Trophoblast cell (in vitro differentiated cells and primary cell): ENCODE data around the gene TBC1D9.

Experiments
- DNase-seq, 2 donors: peaks; one replicate each; pipeline ENCODE4 v3.0.0-alpha.2; 2016
- H2AFZ ChIP-seq: 2 replicates; pipeline ENCODE4 v1.6.1; 2013; ENCODE audit warnings: low read length, moderate library complexity, mild to moderate bottlenecking; ENCODE audit not compliant: insufficient read depth, poor library complexity
- H2AK5ac ChIP-seq: 2 replicates; pipeline ENCODE4 v1.6.1; 2013; ENCODE audit warnings: mild to moderate bottlenecking, low read length
- H2BK120ac ChIP-seq: 2 replicates; pipeline ENCODE4 v1.6.1; 2013; ENCODE audit warnings: low read length, mild to moderate bottlenecking, moderate library complexity; ENCODE audit not compliant: insufficient read depth, poor library complexity
- H2BK12ac ChIP-seq: 2 replicates; pipeline ENCODE4 v1.6.1; 2013; ENCODE audit warnings: mild to moderate bottlenecking, low read length, moderate library complexity
- H2BK5ac ChIP-seq: 2 replicates; pipeline ENCODE4 v1.6.1; 2013; ENCODE audit warnings: low read length, low read depth, moderate library complexity, mild to moderate bottlenecking; ENCODE audit not compliant: poor library complexity
- H3K14ac ChIP-seq: 2 replicates; pipeline ENCODE4 v1.6.1; 2013; ENCODE audit warnings: mild to moderate bottlenecking, low read length
- H3K18ac ChIP-seq: 2 replicates; pipeline ENCODE4 v1.6.1; 2013; ENCODE audit warnings: mild to moderate bottlenecking, low read length
- H3K23ac ChIP-seq: 2 replicates; pipeline ENCODE4 v1.6.1; 2013; ENCODE audit warnings: low read length
- H3K27ac ChIP-seq: 2 replicates; pipeline ENCODE4 v1.5.1; 2013; ENCODE audit warnings: low read depth, mild to moderate bottlenecking, inconsistent platforms, low read length, moderate library complexity
- H3K27me3 ChIP-seq: 2 replicates; pipeline ENCODE4 v1.6.1; 2013; ENCODE audit warnings: inconsistent platforms, mild to moderate bottlenecking, low read length, moderate library complexity; ENCODE audit not compliant: insufficient read depth
- H3K36me3 ChIP-seq, 2 experiments: 1 replicate in 1 of 2; 2 replicates in 1 of 2; pipeline ENCODE4 v1.6.1; 2013; ENCODE audit warnings: low read length in 2 of 2, mild to moderate bottlenecking in 2 of 2, moderate library complexity in 1 of 2; ENCODE audit not compliant: insufficient read depth in 2 of 2, control insufficient read depth in 1 of 2
- H3K4ac ChIP-seq: 2 replicates; pipeline ENCODE4 v1.6.1; 2013; ENCODE audit warnings: low read depth, mild to moderate bottlenecking, low read length, moderate library complexity
- H3K4me1 ChIP-seq, 2 experiments: 1 replicate in 1 of 2; 2 replicates in 1 of 2; pipeline ENCODE4 v1.6.1; 2013; ENCODE audit warnings: low read length in 2 of 2, mild to moderate bottlenecking in 2 of 2, moderate library complexity in 1 of 2; ENCODE audit not compliant: insufficient read depth in 2 of 2, control insufficient read depth in 1 of 2
- H3K4me2 ChIP-seq: 2 replicates; pipeline ENCODE4 v1.6.1; 2013; ENCODE audit warnings: inconsistent platforms, mild to moderate bottlenecking, low read length, moderate library complexity
- H3K4me3 ChIP-seq: 2 replicates; pipeline ENCODE4 v1.5.1; 2013; ENCODE audit warnings: mild to moderate bottlenecking, low read depth, low read length, inconsistent platforms
- H3K79me1 ChIP-seq: one replicate; pipeline ENCODE4 v1.6.1; 2013; ENCODE audit warnings: low read length
- H3K79me2 ChIP-seq: 2 replicates; pipeline ENCODE4 v1.6.1; 2013; ENCODE audit warnings: low read length, mild to moderate bottlenecking; ENCODE audit not compliant: control insufficient read depth, insufficient read depth, poor library complexity
- H3K9ac ChIP-seq: 2 replicates; pipeline ENCODE4 v1.6.1; 2013; ENCODE audit warnings: mild to moderate bottlenecking, low read length
- H3K9me3 ChIP-seq: 2 replicates; pipeline ENCODE4 v1.6.1; 2013; ENCODE audit warnings: low read depth, mild to moderate bottlenecking, control low read depth, inconsistent platforms, low read length; ENCODE audit not compliant: insufficient read depth
- H4K12ac ChIP-seq: 2 replicates; pipeline ENCODE4 v1.6.1; 2013; ENCODE audit warnings: low read depth, mild to moderate bottlenecking, low read length, moderate library complexity
- H4K8ac ChIP-seq: 2 replicates; pipeline ENCODE4 v1.6.1; 2013; ENCODE audit warnings: low read depth, mild to moderate bottlenecking, low read length, moderate library complexity
- H4K91ac ChIP-seq: one replicate; pipeline ENCODE4 v1.6.1; 2013; ENCODE audit warnings: low read depth, mild to moderate bottlenecking, low read length, moderate library complexity
- WGBS: extraction: QIAGEN DNeasy Blood & Tissue Kit; methylation state at CpG from one replicate; pipeline ENCODE4 v1.1.7; 2013; ENCODE audit warnings: missing lambda C conversion rate; ENCODE audit not compliant: insufficient read length, insufficient coverage; ENCODE audit errors: extremely low coverage; 5-methylcytosine and 5-hydroxymethylcytosine counted together

TBC1D9 gene

DNA sequence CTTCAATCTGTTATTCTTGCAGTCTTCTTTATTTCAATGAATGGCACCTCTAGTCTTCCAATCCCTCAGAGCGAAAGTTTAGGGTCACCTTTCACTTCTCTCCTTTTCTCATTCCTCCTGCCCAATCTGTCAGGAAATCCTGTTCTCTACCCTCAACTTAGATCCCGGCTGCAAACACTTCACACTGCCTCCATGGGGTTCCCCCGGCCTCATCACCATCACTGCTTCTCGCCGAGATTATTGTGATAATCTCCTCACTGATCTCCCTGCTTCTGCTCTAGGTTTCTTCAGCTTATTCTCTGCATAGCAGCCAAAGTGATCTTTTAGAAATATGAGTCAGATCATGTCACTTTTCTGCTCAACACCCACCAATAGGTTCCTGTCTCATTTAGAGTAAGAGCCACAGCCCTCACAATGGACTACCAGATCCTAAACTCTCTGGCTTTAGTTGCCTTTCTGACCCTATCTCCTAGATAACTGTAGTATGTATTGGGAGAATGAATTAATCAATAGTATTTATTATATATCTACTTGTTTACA, 43.6 kb upstream of the TBC1D9 start:
- Histone ChIP-seq H3K79me1 (no peaks in the 10 kb centered on the region), H3K23ac (no peak overlapping the region), H2AFZ (no peak overlapping the region), H3K36me3 (no peaks in the 10 kb centered on the region), H4K91ac (no peak overlapping the region), H2BK120ac (no peak overlapping the region), H2BK5ac (no peak overlapping the region), H3K4ac (no peak overlapping the region), H3K79me2 (no peaks in the 10 kb centered on the region), H4K8ac (no peak overlapping the region), H2BK12ac (no peak overlapping the region), H3K18ac (no peak overlapping the region), H3K14ac (no peak overlapping the region), H3K4me3 (no peak overlapping the region), H4K12ac (no peak overlapping the region), H3K4me1 (peaks cover 4% of the 10 kb centered on the region in 2 experiments), H3K27me3 (no peaks in the 10 kb centered on the region), H3K9ac (no peak overlapping the region), H3K4me2 (no peak overlapping the region), H2AK5ac (no peak overlapping the region), H3K27ac (no peak overlapping the region), H3K9me3 (no peaks in the 10 kb centered on the region)
- no peak for DNase-seq
- WGBS: no CpG with 5 or more reads among the region's 5 CpGs

GRCh38 chr4:140793291-140793690, 37.1 kb upstream of the TBC1D9 start:
- Histone ChIP-seq H3K79me1 (no peaks in the 10 kb centered on the region), H3K23ac (no peak overlapping the region), H3K14ac (no peak overlapping the region), H3K18ac (no peak overlapping the region), H4K8ac (no peak overlapping the region), H3K79me2 (no peaks in the 10 kb centered on the region), H2AFZ (no peak overlapping the region), H3K4me2 (no peak overlapping the region), H3K9me3 (peaks cover 3% of the 10 kb centered on the region), H3K4me1 (peaks cover 0 to 2% of the 10 kb centered on the region in 2 experiments), H2BK5ac (no peak overlapping the region), H3K4ac (no peak overlapping the region), H4K12ac (no peak overlapping the region), H3K36me3 (peaks cover 2 to 4% of the 10 kb centered on the region in 2 experiments), H3K27ac (no peak overlapping the region), H2BK12ac (no peak overlapping the region), H2AK5ac (no peak overlapping the region), H3K9ac (no peak overlapping the region), H3K4me3 (no peak overlapping the region), H4K91ac (no peak overlapping the region), H2BK120ac (no peak overlapping the region), H3K27me3 (no peaks in the 10 kb centered on the region)
- no peak for DNase-seq
- no CpG with 5 or more reads among the region's 2 CpGs for WGBS

DNA sequence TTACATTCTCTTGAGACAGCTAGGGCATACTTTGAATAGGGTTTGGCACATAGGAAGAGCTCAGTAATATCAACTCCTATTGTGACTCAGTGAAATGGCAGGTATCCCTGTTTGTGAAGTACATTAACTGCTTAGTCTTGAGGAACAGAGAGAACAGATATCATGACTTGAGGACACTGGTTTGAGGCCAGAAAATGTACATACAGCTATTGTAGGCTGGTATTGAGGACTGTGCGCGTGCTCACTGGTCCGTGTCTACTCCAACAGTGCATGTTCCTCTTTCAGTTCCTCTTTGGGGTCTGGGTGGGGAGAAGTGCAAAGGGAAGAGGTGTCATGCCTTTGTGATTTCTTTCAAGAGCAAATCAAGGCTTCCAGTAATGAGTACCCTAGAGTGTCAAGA, 34.6 kb upstream of the TBC1D9 start:
- Histone ChIP-seq H4K91ac (no peak overlapping the region), H3K4me3 (no peak overlapping the region), H4K8ac (no peak overlapping the region), H3K27ac (no peak overlapping the region), H2BK120ac (no peak overlapping the region), H4K12ac (no peak overlapping the region), H3K23ac (no peak overlapping the region), H3K14ac (no peak overlapping the region), H2AK5ac (no peak overlapping the region), H2AFZ (no peak overlapping the region), H3K4me2 (no peak overlapping the region), H3K4me1 (no peaks in the 10 kb centered on the region), H3K79me2 (no peaks in the 10 kb centered on the region), H3K9me3 (peaks cover 4% of the 10 kb centered on the region), H3K4ac (no peak overlapping the region), H3K27me3 (no peaks in the 10 kb centered on the region), H3K36me3 (peaks cover 2 to 4% of the 10 kb centered on the region in 2 experiments), H2BK5ac (no peak overlapping the region), H3K18ac (no peak overlapping the region), H2BK12ac (no peak overlapping the region), H3K9ac (no peak overlapping the region), H3K79me1 (no peaks in the 10 kb centered on the region)
- peak in 1 of 2 donors; percentile 52 for DNase-seq
- WGBS: no CpG with 5 or more reads among the region's 3 CpGs

- no peak overlapping the region for H2BK12ac ChIP-seq
- H3K23ac ChIP-seq: no peak overlapping the region
- peaks cover 4% of the 10 kb centered on the region for H3K9me3 ChIP-seq
- H3K4me1 ChIP-seq: no peaks in the 10 kb centered on the region
- no peaks in the 10 kb centered on the region for H3K79me2 ChIP-seq
- no peak for DNase-seq
- no peak overlapping the region for H3K9ac ChIP-seq
- WGBS: no CpG with 5 or more reads among the region's 4 CpGs
- no peak overlapping the region for H3K4me3 ChIP-seq
- no peak overlapping the region for H4K8ac ChIP-seq
- no peak overlapping the region for H3K18ac ChIP-seq
- no peak overlapping the region for H3K4me2 ChIP-seq
- no peak overlapping the region for H4K12ac ChIP-seq
- H3K4ac ChIP-seq: no peak overlapping the region
- H2AK5ac ChIP-seq: no peak overlapping the region
- no peak overlapping the region for H3K14ac ChIP-seq
- H2BK5ac ChIP-seq: no peak overlapping the region
- no peaks in the 10 kb centered on the region for H3K79me1 ChIP-seq
- H4K91ac ChIP-seq: no peak overlapping the region
- no peak overlapping the region for H2AFZ ChIP-seq
- peaks cover 2 to 4% of the 10 kb centered on the region in 2 experiments for H3K36me3 ChIP-seq
- H3K27me3 ChIP-seq: no peaks in the 10 kb centered on the region
- H2BK120ac ChIP-seq: no peak overlapping the region
- no peak overlapping the region for H3K27ac ChIP-seq
Observed at GRCh38 chr4:140790171-140790570, 34.0 kb upstream of the TBC1D9 start.
